H1 (cell line): Measurements from ENCODE around the gene SNRPD3.

Experiments
- RAD21 ChIP-seq, 2 experiments: IDR thresholded peaks in 1 of 2; conservative IDR thresholded peaks in 1 of 2; 2 replicates each; pipeline ENCODE4 v1.6.1; 2011; ENCODE audit warnings: low read depth in 2 of 2, low read length in 2 of 2, improper control_type of control experiment in 1 of 2, inconsistent platforms in 1 of 2, mild to moderate bottlenecking in 1 of 2, moderate library complexity in 1 of 2
- SRF ChIP-seq: IDR thresholded peaks from 2 replicates; pipeline ENCODE4 v1.6.1; 2011; ENCODE audit warnings: mild to moderate bottlenecking, low read depth, low read length, moderate library complexity
- SUZ12 ChIP-seq: fragments of 200-600 bp; sonication (generic); IDR thresholded peaks from 2 replicates; pipeline ENCODE4 v1.6.1; 2012; ENCODE audit warnings: mild to moderate bottlenecking, inconsistent platforms, low read length, moderate library complexity, mixed read lengths
- TF ChIP-seq, protein P1 (sequence below), 3 experiments: IDR thresholded peaks; 1 replicate in 2 of 3; 2 replicates in 1 of 3; pipeline versions ENCODE4 v1.5.1 to v1.6.1; 2011; ENCODE audit warnings: low read length in 3 of 3, mild to moderate bottlenecking in 3 of 3, inconsistent platforms in 2 of 3, low read depth in 1 of 3, moderate library complexity in 1 of 3; ENCODE audit not compliant: insufficient read depth in 1 of 3; ENCODE audit errors: control extremely low read depth in 1 of 3
- TF ChIP-seq, protein P2 (sequence below): IDR thresholded peaks from 2 replicates; pipeline ENCODE4 v1.6.1; 2011; ENCODE audit warnings: low read depth, mild to moderate bottlenecking, low read length; ENCODE audit not compliant: insufficient read depth

DNA sequence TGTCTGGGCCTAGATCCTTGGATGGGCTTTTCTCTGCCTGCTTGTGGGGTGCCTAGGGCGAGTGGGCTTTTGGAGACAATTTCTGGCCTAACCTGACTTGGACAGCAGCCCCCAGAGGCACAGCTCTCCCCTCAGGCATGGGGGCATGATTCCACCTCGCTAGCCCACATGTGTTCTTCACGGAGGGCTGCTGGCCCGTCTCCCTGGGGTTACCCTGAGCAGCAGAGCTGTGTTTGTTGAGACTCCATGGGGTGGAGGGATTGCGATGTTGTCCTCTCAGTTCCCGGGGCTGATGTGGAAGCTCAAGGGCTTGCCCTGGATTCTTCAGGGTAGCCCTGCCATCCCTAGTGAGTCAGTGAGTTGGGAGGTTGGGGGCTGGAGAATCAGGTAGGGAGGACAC, 39.4 kb downstream of the SNRPD3 start:
- TF ChIP-seq, protein P1, sequence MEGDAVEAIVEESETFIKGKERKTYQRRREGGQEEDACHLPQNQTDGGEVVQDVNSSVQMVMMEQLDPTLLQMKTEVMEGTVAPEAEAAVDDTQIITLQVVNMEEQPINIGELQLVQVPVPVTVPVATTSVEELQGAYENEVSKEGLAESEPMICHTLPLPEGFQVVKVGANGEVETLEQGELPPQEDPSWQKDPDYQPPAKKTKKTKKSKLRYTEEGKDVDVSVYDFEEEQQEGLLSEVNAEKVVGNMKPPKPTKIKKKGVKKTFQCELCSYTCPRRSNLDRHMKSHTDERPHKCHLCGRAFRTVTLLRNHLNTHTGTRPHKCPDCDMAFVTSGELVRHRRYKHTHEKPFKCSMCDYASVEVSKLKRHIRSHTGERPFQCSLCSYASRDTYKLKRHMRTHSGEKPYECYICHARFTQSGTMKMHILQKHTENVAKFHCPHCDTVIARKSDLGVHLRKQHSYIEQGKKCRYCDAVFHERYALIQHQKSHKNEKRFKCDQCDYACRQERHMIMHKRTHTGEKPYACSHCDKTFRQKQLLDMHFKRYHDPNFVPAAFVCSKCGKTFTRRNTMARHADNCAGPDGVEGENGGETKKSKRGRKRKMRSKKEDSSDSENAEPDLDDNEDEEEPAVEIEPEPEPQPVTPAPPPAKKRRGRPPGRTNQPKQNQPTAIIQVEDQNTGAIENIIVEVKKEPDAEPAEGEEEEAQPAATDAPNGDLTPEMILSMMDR (IDR thresholded peaks at IDR 0.05; ENCODE audit: control extremely low read depth in 1 of 3, insufficient read depth in 1 of 3, low read depth in 1 of 3, low read length in 3 of 3), result no peak
- TF ChIP-seq SUZ12, result no peak
- TF ChIP-seq RAD21 (IDR thresholded peaks at IDR 0.05 in 1 of 2, conservative IDR thresholded peaks at IDR 0.05 in 1 of 2; ENCODE audit: low read depth in 2 of 2, low read length in 2 of 2), result no peak
- TF ChIP-seq, protein P2, sequence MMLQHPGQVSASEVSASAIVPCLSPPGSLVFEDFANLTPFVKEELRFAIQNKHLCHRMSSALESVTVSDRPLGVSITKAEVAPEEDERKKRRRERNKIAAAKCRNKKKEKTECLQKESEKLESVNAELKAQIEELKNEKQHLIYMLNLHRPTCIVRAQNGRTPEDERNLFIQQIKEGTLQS, result no peak
- no peak for TF ChIP-seq SRF
